Measurements from ENCODE around the gene NR1D2. TPM values are rescaled to one million over a fixed set of nuclear protein-coding genes. Genes with fewer than 3 reads are reported as not detected.
A peak's percentile ranks its signal among the peaks of the same experiment; 100 is the strongest.

The NR1D2 gene
- total and polyA plus RNA-seq, 12 donors: 2.8 to 54.7 (median 33.1) TPM

GRCh38 chr3:23932571-23932970 is 12.5 kb upstream of the NR1D2 start:
- intact Hi-C loops (cut with DNase I): no loop called here
- H3K4me3 ChIP-seq: peak overlapping the region in 1 of 10 donors; percentile 2
- ATAC-seq (no peak), DNase-seq (no peak)
- TF ChIP-seq CTCF (IDR thresholded peaks at IDR 0.05): no peak
- WGBS, 2 donors: 75 to 83% methylated on average over 4 of the region's 4 CpGs
- H3K27me3 ChIP-seq: no peaks in the 10 kb centered on the region
- no peaks in the 10 kb centered on the region for H3K9me3 ChIP-seq
- no peaks in the 10 kb centered on the region for H3K36me3 ChIP-seq
- no peak overlapping the region for H3K27ac ChIP-seq
- peaks cover 0 to 9% (median 0%) of the 10 kb centered on the region in 9 donors for H3K4me1 ChIP-seq

GRCh38 chr3:23934253-23934652 is 10.8 kb upstream of the NR1D2 start:
- 64 to 65% methylated on average over 4 of the region's 4 CpGs for WGBS, 2 donors

GRCh38 chr3:23937296-23937695 is 7.8 kb upstream of the NR1D2 start:
- no peaks in the 10 kb centered on the region for H3K36me3 ChIP-seq
- intact Hi-C loops (cut with DNase I): no loop called here
- DNase-seq: no peak
- no peak overlapping the region for H3K4me3 ChIP-seq
- H3K4me1 ChIP-seq: peaks cover 0 to 3% (median 0%) of the 10 kb centered on the region in 9 donors
- TF ChIP-seq CTCF (IDR thresholded peaks at IDR 0.05): no peak
- H3K9me3 ChIP-seq: peaks cover 0 to 4% (median 0%) of the 10 kb centered on the region in 11 donors
- WGBS, 2 donors: 85 to 96% methylated on average over 1 of the region's 1 CpG
- ATAC-seq: no peak
- no peaks in the 10 kb centered on the region for H3K27me3 ChIP-seq
- no peak overlapping the region for H3K27ac ChIP-seq

More at GRCh38 chr3:23934253-23934652, 10.8 kb upstream of the NR1D2 start:
- intact Hi-C loops (cut with DNase I): no loop called here
- ATAC-seq (no peak), DNase-seq (no peak)
- Histone ChIP-seq H3K4me3 (no peak overlapping the region), H3K36me3 (no peaks in the 10 kb centered on the region), H3K9me3 (peaks cover 0 to 4% (median 0%) of the 10 kb centered on the region in 11 donors), H3K4me1 (peaks cover 0 to 9% (median 0%) of the 10 kb centered on the region in 9 donors), H3K27ac (no peak overlapping the region), H3K27me3 (no peaks in the 10 kb centered on the region)
- no peak for TF ChIP-seq CTCF (IDR thresholded peaks at IDR 0.05)

- ATAC-seq: no peak
- H3K36me3 ChIP-seq: no peaks in the 10 kb centered on the region
These were observed 6.4 kb upstream of the NR1D2 start for GRCh38 chr3:23938688-23939087.

More at GRCh38 chr3:23938688-23939087, 6.4 kb upstream of the NR1D2 start:
- H3K4me3 ChIP-seq: no peak overlapping the region
- no peak for TF ChIP-seq CTCF (IDR thresholded peaks at IDR 0.05)
- peaks cover 0 to 4% (median 0%) of the 10 kb centered on the region in 11 donors for H3K9me3 ChIP-seq
- no peak overlapping the region for H3K27ac ChIP-seq
- H3K27me3 ChIP-seq: no peaks in the 10 kb centered on the region
- DNase-seq: no peak
- no peaks in the 10 kb centered on the region for H3K4me1 ChIP-seq
- intact Hi-C loops (cut with DNase I): no loop called here
